HG02642 (cell line): ENCODE measurements around the gene NSD1.
"Not testable (repeated sequence)": the region's sequence is repeated elsewhere in the genome, so short reads cannot be mapped to it uniquely, and the experiment has no call there.

Source experiments
- ATAC-seq: cut with Tn5 transposase; IDR thresholded peaks from one replicate; pipeline ENCODE4 v1.9.1; 2021; ENCODE audit warnings: mild to moderate bottlenecking; ENCODE audit not compliant: unreplicated experiment, poor library complexity

The NSD1 gene

DNA sequence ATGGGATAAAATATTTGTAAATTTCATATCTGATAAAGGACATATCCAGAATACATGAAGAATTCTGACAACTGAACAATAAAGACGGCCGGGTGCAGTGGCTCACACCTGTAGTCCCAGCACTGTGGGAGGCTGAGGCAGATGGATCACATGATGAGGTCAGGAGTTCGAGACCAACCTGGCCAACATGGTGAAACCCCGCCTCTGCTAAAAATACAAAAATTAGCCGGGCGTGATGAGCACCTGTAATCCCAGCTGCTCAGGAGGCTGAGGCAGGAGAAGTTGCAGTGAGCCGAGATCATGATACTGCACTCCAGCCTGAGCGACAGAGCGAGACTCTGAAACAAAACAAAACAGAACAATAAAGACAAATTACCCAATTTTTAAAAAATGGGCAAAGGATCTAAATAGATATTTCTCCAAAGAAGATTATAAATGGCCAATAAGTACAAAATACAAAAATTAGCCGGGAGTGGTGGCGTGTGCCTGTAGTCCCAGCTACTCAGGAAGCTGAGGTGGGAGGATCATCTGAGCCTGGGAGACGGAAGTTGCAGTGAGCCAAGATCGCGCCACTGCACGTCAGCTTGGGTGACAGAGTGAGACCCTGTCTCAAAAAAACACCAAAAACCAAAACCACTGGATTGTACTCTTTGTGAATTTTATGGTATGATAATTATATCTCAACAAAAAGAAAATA, 9.6 kb upstream of the NSD1 start:
- peak; percentile 44 for ATAC-seq

DNA sequence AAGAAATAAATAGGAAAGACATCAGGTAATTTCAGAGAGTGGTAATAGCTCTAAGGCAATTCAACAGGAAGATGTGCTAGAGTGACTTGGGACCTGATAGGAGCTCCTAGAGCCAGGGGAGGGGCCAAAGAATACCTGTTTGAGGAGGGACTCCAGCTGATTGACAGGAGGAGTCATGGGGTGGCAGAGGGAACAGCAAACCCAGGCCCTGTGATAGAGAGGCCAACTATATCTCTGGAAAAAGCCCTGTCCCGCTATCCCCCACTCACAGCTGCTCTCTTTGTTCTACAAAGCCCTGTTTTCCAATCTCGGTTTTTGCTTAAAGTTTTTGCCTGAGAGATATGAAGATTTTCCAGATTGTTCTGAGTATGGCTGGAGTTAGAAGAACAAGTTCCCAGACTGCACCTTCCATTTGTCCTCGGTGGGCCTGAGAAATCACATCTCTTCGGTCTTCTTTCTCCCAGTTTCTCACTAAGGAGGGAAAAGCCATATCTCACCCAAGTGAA, 9.0 kb upstream of the NSD1 start:
- peak; percentile 56 for ATAC-seq

DNA sequence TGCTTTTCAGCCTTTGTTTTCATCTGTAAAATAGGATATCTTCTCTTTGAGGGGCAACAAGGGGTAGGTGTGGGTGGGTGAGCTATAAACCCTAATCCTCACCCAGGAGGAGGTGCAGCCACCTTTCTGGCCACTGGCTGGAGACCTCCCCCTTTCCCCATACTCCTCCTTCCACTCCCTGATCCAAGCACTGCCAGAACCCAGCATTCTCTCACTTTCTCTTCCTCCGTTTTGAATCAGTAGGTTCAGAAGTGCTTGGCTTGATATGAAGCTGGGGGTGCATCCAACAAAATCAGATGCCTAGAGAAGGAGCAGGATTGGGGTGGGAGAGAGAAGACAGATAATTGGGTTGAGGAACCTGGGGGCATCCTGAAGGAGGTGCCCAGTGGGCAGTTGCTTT, 6.8 kb upstream of the NSD1 start:
- ATAC-seq = no peak

DNA sequence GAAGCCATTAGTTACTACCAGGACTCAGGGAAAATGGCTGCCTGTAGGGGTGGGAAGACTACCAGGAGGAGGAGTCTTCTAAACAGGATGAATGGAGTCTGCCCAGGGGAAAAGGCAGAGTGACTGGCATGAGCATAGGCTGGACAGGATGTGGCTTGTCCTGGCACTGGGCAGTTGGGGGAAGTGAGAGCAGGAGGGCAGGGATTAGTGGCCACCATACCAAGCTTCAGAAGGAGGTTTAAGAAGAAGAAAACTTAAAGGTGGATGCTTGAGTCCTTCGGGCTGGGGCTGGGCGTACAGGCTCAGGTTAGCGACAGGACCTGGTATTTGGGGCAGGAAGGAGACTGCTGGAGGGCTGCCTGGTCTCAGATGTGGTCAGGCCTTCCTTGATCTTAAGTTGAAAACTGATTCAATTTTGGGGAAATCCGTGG, 5.0 kb upstream of the NSD1 start:
- no peak for ATAC-seq

DNA sequence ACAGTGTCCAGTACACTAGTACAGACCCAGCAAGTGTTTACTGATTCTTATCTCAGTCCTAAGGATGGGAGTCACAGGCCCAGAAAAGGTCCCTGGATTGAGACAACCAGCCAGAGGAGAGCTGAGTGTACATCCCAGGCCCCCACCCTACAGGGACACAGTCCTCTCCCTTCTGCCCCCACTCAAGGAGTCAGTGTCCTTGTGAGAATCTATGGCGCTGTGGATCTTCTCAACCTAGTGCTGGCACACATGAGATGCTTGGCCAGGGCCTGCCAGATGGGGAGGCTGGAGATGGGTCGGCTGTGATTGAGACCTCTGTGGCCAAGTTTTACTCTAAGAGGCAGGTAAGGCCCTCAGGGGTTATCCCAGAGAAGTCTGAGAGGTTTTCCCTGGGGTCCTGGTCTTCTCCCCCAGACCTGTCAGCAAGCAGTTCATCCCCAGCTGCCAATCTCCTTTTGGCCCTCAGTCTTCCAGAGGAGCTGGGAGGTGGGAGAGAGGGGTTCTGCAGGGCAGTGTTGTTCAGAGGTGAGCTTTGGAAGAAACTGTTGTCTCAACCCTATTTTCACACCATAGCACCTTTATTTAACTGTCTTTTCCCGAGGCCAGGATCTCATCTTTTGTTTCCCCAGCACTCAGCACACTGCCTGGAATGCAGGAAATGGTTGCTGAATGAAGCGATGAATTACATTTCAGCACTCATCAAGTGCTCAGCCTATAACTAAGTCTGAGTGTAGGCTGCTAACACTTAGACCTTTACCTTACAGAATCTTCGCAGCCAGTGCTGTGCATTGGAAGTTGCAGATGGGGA, 3.2 kb upstream of the NSD1 start:
- no peak for ATAC-seq

DNA sequence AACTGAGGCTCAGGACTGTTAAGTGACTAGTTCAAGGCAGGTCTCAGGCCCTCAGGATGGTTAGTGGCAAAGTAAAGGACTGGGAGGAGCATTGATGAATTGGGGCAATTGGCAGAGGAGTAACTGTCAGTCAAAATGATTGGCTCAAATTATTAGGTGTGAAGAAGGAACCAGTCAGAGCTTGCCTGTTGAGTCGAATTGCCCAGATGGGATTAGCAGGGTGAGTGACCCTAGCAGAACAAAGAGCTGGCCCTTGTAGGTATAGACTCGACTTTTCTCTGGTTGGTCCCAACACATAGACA, 2.6 kb upstream of the NSD1 start:
- ATAC-seq = no peak

GRCh38 chr5:177131352-177132135, 2.0 kb upstream of the NSD1 start:
- ATAC-seq = no peak

GRCh38 chr5:177132136-177133095, 1.2 kb upstream of the NSD1 start:
- ATAC-seq = peak; percentile 6

GRCh38 chr5:177133853-177134696, 502 bp downstream of the NSD1 start:
- peak; percentile 25 for ATAC-seq

GRCh38 chr5:177134697-177135225, 1.2 kb downstream of the NSD1 start:
- ATAC-seq = no peak

DNA sequence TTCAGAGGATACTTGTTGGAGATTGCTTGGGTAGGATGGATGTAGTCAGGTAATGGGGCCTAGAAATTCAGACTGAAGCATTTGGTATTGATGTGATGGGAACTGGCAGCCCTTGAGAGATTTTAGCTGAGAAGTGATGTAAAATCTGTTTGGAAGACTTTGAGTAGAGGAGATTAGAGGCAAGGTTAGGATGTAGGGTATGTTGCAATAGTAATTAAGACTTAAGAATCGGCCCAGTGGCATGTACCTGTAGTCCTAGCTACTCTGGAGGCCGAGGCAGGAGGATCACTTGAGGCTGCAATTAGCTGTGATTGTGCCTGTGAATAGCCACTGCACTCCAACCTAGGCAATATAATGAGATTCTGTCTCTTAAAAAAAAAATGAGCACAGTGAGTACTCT, 6.7 kb downstream of the NSD1 start:
- ATAC-seq = no peak

DNA sequence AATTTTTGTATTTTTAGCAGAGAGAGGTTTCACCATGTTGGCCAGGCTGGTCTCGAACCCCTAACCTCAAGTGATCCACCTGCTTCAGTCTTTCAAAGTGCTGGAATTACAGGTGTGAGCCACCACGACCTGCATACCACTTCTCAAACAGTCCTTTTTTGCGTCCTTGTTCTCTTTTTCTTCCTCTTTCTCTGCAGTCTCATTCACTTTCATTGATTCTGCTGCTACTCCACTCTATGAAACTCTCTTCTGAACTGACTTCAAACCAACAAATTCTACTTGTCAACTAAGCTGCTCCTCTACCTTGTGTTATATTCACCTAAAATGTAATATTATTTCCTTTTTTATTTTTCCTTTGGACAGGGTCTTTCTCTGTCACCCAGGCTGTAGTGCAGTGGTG, 7.9 kb downstream of the NSD1 start:
- no peak for ATAC-seq

- no peak for ATAC-seq
Observed at GRCh38 chr5:177142098-177142611, 8.6 kb downstream of the NSD1 start.

DNA sequence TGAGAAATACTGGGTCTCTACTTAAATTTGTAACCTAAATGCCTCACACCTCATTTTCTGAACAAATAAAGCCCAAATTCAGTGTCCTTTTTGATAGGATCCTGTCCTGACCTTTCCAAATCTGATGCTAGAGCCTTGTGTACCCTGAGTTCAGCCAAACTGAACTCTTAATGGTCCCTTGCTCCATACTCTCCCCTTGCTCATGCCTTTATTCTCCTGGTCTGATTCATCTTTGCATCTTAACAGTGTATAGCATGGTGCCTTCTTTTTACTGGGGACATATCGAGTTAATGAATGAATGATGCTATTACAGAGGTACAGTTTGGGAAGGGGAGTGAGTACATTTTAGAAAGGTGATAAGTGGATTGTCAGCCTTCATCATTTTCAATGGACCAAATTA, 9.2 kb downstream of the NSD1 start:
- ATAC-seq = no peak

DNA sequence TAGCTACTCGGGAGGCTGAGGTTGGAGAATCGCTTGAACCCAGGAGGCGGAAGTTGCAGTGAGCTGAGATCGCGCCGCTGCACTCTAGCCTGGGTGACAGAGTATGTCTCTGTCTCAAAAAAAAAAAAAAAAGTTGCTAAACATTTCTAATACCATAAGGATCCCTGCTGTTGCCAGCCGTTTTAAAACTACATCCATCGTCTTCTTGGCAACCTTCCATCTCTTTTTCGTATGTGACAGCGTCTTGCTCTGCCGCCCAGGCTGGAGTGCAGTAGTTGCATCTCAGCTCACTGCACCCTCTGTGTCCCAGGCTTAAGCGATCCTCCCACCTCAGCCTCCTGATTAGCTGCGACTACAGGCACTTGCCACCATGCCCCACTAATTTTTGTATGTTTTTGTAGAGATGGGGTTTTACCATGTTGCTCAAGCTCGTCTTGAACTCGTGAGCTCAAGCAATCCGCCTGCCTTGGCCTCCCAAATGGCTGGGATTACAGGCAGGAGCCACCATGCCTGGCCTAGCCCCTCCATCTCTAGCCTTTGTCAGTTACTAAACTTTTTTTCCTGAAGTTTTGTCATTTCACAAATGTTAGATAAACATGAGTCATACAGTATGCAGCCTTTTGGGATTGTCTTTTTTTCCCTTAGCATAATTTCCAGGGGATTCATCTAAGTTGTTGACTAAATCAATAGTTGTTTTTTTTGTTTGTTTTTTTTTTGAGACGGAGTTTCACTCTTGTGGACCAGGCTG, 13.5 kb downstream of the NSD1 start:
- ATAC-seq = no peak

GRCh38 chr5:177150061-177150460, 16.5 kb downstream of the NSD1 start:
- ATAC-seq = not testable (repeated sequence)

DNA sequence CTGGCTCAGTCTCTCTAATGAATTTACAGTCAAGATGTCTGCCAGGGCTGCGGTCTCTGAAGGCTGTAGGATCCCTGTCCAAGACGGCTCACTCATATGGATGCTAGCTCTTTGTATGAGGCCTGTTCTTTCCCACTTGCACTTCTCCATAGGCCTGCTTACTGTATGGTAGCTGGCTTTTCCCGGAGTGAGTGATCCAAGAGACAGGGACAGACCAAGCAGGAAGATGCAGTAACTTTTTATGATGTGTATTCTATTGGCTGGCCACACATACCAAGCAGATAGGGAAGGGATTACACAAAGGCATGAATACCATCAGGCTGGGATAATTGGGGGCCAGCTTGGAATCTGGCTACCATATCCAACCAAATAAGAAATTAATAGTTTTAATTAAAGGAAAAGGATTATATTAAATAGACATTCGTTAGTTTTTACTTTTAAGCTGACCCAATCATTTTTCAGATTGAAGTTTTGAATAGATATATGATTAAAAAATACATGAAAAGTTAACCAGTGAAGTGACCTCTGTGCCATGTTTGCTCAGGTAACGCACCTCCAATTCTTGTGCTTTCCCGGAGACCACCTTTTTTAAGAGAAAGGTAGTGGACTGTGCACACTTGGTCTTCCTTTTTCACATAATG, 20.6 kb downstream of the NSD1 start:
- no peak for ATAC-seq
